GM18498 (cell line): Measurements from ENCODE around the gene HMOX2.

Source experiments
- ATAC-seq: cut with Tn5 transposase; IDR thresholded peaks from one replicate; pipeline ENCODE4 v1.9.1; 2021; ENCODE audit warnings: mild to moderate bottlenecking, moderate library complexity; ENCODE audit not compliant: unreplicated experiment

Gene HMOX2

DNA sequence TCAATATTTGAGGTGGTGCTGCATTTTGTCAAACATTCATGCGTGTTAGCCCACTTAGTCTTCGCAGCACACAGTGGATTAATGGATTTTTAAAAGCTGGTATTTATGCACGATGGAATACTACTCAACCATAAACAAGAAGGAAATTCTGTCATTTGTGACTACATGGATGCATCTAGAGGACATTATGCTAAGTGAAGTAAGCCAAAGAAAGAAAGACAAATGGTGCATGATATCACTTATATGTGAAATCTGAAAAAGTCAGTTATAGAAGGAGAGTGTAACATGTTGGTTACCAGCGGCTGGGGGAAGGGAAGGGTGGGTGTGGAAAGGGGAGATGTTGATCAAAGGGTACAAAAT lies 23.0 kb downstream of the HMOX2 start:
- ATAC-seq, result no peak

DNA sequence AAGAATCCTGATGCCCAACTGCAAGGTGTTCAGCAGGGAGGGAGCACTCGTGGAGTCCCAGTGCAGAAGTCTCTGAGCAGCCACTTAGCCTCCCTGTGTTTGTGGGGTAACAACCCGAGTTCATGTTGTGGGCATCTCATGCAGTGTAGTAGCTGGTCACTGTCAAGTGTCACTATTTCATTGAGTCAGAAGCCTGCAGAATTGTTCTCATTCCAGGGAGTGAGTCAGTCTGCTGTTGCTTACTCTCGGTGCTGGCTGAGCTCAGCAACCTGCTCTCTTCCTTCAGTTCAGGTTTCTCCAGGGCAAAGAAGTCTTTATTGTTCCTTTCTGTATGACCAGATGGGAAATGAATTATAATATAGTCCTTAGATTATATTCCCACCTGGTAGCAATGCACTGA lies 24.1 kb downstream of the HMOX2 start:
- no peak for ATAC-seq

DNA sequence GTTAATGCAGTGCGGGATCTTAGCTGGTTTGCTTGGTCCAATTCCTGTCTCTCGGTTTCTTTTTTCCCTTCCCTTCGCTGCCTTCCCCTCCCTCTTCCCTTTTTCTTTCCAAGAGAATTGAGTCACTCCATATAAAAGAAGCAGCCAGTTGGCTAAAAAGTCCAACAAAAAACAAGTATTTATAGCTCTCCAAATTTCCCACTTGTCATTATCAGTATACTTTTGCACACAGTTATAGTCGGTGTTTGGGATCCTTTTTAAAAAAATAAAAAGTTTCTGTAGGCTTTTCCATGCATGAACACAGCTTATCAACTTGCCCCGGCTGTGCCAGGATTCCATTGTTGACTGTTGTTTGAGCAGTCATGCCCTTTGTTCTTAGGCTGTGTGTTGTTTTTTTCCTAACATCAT lies 24.9 kb downstream of the HMOX2 start:
- no peak for ATAC-seq

DNA sequence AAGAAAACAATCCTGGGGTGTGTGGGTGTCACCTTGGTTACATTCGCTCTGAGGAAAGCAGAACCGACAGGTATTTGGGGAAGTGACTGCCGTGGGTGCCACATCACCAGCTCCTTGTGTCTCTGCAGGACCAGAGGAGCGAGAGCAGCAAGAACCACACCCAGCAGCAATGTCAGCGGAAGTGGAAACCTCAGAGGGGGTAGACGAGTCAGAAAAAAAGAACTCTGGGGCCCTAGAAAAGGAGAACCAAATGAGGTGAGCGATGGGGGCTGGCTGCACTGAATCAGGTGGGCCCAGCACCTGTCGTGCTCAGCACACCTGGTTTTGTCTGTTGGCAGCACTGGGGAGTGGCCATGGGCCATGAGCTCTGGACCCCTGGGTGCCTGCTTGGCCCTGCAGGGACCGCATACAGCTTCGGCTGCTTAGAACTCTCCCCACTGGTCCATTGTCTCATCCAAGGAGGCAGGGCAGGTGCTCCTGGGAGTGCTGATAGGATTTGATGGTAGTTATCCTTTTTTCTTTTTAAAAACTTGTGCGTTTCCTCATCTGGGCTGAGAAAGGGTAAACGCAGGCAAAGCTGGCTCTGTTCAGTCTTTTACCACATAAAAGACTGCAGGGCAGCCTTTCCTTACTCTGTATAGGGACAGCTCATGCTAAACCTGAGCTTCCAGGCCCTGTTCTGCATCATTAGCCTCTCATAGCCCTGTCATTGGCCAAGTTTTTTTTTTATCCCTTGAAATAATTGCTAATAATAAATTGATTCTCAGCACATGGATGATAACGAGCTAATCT lies 29.4 kb downstream of the HMOX2 start:
- ATAC-seq, result peak; percentile 76

DNA sequence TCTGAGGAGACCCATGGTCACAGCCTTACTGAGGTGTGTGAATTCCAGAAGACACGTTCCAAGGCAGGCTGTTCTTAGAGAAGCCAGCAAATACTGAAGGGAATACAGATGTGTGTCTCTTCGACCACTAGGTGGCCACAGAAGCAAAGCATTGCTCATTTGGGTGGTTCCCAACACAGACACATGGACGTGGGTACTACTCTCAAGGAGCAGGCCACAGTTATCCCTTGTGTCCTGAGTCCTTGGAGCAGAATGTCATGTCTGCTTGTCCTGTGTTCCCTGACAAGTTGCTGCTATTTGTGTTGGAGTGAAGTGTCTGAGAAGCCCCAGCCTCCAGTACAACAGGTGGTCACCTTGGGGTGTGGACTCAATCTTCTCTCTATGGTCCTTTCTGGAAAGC lies 30.3 kb downstream of the HMOX2 start:
- ATAC-seq, result no peak

DNA sequence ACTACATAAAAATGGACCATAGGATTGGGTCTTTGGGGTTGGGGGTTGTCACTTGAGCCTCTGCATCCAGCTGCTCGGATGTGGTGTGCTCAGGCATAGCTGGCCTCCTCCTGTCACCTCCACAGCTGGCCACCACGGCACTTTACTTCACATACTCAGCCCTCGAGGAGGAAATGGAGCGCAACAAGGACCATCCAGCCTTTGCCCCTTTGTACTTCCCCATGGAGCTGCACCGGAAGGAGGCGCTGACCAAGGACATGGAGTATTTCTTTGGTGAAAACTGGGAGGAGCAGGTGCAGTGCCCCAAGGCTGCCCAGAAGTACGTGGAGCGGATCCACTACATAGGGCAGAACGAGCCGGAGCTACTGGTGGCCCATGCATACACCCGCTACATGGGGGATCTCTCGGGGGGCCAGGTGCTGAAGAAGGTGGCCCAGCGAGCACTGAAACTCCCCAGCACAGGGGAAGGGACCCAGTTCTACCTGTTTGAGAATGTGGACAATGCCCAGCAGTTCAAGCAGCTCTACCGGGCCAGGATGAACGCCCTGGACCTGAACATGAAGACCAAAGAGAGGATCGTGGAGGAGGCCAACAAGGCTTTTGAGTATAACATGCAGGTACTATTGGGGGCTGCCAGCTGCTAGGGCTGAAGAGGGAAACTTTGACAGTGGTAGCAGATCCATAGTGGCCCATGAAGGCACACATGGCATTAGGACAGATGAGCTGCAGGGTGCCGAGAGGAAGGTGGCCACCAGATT lies 31.6 kb downstream of the HMOX2 start:
- no peak for ATAC-seq

DNA sequence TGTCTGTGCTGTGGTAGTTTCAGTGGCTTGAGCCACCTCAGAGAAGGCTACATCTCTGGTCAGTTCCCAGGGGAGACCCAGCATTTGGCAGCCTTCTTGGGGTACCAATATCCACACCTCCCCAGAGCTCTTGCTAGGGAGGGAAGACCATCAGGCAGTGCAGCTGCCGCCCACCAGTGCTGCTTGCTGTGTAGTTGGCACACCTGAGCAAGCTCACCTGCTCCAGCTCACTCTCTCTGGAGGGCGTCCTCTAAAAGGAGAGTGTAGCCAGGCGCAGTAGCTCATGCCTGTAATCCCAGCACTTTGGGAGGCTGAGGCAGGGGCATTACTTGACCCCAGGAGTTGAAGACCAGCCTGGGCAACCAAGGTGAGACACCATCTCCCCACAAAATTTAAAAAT lies 32.6 kb downstream of the HMOX2 start:
- no peak for ATAC-seq

DNA sequence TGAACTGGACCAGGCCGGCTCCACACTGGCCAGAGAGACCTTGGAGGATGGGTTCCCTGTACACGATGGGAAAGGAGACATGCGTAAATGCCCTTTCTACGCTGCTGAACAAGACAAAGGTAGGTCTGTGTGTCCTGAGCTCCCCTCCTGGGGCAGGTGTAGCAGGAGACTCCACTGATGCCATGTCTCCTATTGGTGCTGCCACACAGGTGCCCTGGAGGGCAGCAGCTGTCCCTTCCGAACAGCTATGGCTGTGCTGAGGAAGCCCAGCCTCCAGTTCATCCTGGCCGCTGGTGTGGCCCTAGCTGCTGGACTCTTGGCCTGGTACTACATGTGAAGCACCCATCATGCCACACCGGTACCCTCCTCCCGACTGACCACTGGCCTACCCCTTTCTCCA lies 33.2 kb downstream of the HMOX2 start:
- no peak for ATAC-seq

DNA sequence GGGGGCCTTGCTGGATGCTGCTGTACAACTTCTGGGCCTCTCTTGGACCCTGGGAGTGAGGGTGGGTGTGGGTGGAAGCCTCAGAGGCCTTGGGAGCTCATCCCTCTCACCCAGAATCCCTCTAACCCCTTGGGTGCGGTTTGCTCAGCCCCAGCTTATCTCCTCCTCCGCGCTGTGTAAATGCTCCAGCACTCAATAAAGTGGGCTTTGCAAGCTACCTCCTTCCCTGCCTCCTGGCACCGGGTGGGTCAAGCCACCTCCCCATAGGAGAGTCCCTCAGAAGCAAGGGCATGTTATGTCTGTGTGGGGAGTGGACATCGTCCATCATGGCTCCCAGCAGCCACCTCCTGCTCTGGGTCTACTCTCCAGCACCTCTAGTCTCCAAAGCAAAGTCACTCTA lies 33.9 kb downstream of the HMOX2 start:
- no peak for ATAC-seq

DNA sequence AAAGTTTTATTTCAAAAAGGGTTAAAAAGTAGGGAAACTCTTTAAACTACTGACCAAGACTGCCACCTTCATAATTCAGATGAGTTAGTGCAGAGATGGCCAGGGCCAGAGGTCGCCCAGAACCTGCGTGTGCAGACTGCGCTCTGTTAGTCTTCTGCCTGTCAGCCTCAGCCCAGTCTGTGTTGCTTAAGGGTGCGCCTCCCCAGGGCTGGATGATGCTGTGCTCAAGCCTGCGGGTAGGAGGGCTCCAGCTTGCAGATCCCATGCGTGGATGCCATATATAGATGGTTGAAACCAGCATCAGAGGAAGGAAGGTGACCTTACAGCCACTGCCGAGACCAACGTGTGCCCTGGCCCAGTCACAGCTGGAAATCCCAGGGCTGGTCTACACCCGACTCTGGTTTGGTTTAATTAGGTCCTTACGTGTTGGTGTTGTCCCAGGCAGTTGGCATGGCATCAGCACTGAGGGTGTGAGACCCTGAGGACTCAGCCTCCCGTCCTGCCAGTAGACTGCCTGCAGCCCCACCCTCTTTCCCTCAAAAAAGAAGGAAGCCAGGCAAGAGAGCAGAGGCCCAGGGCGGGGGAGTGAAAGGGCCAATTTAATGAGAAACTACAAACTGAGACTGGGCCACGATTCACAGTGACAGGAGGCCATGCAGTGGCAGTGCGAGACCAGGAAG lies 34.7 kb downstream of the HMOX2 start:
- no peak for ATAC-seq

DNA sequence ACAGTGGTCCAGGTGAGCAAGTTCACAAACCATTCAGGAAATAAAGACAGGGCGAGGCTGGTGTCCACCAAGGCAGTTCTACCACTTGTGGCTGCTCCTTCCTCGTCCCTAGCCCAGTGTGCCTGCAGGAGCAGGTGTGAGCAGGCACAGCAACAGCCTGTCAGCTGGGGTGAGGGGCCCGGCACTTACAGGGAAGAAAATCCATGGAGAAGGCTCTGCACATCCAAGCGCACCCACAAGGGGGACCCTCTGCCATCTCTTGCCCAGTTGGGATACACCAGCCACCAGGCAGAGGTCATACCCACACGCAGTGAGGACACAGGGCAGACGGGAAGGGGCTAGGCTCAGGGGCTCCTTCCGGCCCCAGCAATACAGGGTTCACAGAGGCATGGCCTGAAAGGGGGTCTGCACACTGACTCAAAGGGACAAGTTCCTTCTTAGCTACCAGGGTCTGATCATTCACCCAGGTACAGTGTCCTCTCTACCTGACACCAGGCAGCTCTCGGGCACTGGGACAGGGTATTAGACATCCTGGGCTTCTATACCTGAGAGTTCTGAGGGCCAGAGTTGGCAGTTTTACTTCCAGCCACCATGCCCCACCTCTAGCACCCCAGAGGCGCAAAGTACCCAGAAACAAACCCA lies 35.4 kb downstream of the HMOX2 start:
- ATAC-seq, result no peak

DNA sequence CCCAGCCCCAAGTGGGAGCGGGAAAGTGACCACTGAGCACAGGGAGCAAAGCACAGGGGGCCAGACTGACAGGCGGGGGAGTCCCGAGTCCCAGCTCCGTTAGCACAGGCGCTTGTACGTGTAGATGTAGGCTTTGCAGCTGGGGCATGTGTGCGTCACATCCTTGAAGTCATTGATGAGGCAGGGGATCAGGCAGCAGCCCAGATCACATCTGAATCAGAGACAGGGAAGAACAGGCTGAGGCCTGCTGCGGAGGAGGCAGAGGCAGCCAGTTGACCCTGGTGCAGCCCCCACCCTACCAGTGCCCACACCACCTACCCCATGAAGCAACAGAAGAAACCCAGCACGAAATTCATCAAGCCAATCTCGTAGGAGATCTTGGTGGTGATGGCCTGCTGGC lies 36.3 kb downstream of the HMOX2 start:
- no peak for ATAC-seq

DNA sequence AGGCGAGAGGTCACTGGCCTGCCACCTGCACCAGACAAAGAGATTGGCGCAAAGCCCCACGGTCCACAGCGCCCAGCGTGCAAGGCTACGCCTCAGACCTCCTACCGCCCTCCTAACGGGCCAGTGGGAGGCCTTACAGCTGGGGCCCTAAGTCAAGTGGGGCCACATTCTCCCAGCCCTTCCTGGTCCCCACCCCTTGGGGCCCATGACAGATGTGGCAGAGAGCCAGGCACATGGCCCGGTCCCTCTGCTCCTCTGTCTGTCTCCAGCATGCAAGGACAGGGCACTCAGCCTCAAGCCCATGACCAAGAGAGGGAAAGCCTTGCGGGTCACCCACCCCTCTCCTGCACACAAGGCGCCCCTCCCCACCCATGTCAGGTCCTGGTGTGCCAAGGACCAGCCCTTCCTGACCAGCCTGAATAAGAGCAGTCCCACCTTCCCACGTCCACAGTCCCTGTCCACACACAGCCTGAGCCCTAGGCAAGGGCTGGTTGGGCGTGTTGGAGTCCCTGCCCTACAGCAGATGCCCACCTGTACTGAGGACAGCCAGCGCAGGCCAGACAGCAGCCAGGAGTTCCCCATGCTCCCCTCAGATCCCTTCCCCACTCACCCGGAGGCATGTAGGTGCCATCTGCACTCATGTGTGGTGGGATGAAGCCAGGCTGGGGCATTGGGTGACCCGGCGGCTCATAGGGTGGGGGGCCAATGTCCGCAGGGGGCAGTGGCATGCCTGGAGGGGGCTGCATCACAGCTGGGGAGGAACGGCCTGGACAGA lies 37.1 kb downstream of the HMOX2 start:
- ATAC-seq, result no peak

DNA sequence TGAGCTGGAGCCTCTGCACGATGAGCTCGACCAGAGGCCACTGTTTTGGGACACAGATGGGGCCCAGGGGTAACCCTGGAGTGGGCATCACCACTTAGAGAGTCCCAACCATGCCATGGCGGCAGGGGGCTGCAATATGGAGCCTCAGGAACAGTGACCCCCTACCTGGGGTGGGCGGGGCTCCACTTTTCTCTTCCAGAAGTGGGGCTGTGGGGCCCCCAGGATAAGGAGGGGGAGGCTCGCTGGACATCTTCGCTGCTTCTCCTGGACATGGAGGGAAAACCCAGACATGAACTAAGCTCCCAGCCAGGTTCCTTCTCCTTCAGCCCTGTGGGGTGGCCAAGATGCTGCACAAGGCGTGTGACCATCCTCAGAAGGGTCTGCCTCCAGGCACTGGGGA lies 37.7 kb downstream of the HMOX2 start:
- ATAC-seq, result no peak

DNA sequence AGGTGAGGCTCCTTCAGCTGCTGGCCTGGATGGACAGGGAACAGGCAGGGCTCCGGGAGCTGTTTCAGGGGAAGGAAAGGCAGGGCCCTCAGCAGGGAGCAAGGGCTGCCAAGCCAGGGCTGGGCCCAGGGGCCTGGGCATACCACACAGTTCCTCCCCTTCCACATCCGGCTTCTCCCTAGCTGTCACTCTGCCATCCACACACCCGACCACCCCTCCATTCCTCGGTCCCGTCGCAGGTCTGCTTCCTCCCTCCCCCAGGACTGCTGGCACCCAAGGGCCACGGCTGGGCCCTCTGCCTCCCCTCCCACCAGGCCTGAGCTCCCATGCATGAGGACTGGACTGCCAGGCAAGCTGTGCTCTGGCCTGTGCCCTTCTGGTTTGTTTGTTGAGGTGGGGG lies 38.4 kb downstream of the HMOX2 start:
- ATAC-seq, result no peak

DNA sequence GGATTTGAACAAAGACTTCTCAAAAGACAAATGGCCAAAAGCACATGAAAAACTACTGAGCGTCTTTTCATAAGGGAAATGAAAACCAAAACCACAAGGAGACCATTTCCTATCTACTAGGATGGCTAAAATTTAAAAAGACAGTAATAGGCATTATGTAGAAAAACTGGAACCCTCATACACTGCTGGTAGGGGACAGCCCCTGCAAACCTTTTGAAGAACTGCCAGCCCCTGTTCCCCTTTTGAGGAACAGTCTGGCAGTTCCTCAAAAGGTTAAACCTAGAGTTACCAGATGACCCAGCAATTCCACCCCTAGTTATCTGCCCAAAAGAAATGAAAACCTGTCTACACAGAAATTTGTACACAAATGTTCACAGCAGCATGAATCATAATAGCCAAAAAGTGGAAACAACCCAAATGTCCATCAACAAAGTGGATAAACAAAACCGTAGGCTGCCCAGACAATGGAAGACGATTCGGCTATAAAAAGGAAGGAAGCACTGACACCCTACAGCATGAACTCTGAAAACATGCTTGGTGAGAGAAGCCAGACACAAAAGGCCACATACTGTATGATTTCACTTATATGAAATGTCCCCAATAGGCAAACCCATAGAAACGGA lies 39.5 kb downstream of the HMOX2 start:
- no peak for ATAC-seq

DNA sequence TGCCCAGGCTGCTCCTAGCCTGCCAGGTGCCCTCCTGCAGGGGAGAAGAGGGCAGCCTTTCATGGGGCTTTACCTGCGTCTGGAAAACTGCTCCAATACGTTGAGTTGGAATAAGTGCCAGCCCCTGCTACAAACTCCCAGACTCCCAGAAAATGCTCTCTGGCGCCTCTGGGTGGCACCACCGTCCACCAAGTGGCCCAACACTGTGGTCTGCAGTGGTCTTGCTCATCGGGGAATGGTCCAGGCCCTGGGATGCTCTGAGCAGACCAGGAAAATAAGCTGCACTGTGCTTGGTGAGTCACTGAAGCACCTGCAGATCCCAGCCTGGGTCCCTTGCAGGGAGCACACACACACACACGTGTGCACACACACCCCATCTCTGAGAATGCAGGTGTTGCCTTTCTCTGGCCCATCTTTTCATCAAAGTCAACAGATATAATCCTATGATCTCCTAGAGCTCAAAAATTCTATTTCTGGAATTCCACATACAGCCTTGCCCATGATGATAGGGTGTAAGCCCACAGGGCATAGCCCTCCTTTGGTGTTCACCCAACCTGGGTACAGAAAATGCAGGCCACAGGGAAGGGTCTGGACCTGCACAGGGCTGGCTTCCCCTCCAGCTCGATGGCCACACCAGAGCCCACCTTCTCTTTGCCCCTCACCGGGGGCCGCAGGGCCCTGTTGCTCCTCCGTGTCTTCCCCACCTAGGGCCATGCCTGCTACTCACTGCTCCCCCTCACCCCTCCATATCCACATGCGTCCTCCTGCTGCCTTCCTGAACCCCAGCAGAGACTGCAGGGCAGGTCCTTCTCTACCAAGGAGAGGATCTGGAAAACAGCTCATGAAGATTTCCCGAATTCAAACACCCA lies 41.8 kb downstream of the HMOX2 start:
- ATAC-seq, result no peak

DNA sequence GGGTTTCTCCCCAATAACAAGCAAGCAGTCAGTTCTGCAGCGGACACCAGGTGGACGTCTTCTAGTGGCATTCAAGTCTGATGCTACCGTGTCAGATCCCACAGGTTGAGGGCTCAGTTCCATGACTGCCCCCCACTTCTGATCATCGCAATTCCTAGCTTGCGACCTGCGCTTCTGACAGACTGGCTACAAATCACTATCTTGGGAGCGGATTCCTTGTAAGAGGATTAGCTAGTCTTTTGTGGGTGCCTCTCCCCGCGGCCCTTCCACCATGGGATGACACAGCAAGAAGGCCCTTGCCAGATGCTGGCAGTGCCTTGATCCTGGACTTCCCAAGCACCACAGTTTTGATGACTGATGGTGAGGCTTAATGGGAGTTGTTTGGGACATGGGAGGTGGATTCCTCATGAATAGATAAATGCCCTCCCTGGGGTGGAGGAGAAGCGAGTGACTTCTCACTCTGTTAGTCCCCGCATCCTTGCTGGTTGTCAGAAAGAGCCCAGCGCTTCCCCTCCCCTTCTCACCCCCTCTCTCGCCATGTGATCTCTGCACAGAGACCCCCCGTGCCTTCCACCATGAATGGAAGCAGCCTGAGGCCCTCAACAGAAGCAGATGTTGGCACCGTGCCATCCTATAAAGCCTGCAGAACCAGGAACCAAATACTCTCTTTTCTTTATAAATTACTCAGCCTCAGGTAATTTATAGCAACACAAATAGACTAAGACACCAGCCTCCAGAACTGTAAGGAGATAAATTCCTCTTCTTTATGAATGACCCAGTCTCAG lies 43.3 kb downstream of the HMOX2 start:
- ATAC-seq, result no peak

DNA sequence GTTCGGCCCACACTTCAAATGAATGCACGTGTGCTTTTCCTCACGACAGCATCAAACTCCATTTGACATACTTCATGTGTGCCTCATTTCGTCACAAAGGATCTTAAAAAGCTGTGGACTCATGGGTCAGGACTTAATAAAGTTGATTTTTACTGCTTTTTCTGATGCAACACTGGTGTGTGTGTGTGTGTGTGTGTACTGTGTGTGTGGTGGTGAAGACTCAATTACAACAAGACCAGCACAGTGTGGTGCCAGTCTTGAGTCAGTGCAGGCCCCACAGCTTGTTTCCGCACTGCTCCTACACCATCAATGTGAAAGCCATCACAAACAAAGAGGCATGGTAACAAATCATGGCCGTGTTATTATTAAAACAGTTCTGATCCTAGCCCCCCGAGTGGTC lies 44.7 kb downstream of the HMOX2 start:
- no peak for ATAC-seq
